ENCODE results near the gene OR5T3.
"Not testable (repeated sequence)": the region's sequence is repeated elsewhere in the genome, so short reads cannot be mapped to it uniquely, and the experiment has no call there.

OR5T3 gene

GRCh38 chr11:56251954-56252353, at the start of gene OR5T3:
Gene OR5T3, plus strand, starts transcription at chr11:56252254. Its CDS starts 0 bp downstream, at chr11:56252254.
- no peak for DNase-seq (ENCODE audit: low read depth in 3 of 3)

DNA sequence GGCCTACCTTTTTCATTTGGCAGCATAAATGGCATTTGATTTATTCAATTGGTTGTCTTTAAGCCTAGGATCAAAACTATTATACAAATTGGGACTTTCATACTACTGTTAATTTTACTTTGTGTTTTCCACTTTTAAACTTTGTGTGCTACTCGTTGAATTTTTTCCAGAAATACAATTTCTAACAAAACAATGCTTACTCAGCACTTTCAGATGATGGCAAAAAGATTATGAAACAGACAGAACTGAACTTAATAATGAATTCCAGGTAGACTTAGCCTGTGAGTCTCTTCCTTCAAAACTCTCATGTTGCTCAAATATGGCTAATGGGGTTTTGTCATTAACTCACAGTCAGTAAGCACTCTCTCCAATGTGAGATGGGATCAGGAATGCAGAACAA, 44.3 kb upstream of the OR5T3 start:
- no peak for DNase-seq (ENCODE audit: low read depth in 3 of 3)

DNA sequence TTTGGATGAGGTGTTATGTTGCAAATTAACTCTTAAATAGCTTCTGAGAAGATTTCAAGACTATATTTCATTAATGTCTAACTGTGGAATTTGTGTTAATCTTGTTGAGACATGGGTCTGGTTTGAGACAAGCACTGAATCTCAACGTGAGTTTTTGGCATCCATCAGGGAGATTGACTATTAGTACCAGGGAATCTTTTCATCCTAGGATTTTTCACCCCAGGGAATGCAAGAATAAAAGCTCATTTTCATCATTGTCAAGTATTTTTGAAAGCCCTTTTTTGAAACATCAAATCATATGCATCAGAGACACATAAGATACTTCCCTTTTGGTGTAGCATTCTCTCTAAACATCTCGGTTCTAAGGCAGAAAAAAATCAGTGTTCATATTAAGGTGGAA, 37.5 kb upstream of the OR5T3 start:
- no peak for DNase-seq (ENCODE audit: low read depth in 3 of 3)

GRCh38 chr11:56219735-56220134, 32.3 kb upstream of the OR5T3 start:
- not testable (repeated sequence) for DNase-seq (ENCODE audit: low read depth in 3 of 3)

GRCh38 chr11:56234155-56234554, 17.9 kb upstream of the OR5T3 start, which contains the start of gene OR5T2:
Gene OR5T2, minus strand, starts transcription at chr11:56234255. Its CDS starts 1,193 bp downstream, at chr11:56233062.
- no peak for DNase-seq (ENCODE audit: low read depth in 3 of 3)

GRCh38 chr11:56271092-56271491, 19.0 kb downstream of the OR5T3 start:
- no peak for DNase-seq (ENCODE audit: low read depth in 3 of 3)

DNA sequence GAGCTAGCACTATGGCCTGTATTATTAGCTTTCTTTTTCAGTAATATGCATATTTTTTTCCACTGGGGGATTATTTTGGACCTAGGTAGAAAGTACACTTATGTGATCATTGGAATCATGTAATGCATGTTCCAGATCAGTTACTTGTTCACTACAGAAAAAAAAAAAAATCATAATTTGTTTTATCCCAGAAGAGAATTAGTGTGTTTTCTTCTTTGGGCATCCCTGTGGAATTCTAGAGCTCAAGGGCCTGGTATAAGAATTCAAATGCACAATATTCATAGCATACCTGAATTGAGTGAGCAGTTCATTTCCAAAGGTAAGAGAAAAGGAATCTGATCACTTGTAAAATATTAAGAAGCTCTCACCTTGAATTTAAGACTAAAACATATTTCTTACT, 21.8 kb downstream of the OR5T3 start, which contains the start of gene OR5T1:
Gene OR5T1 (plus strand): TSS at position 301 of the 400 bp plus-strand sequence. CDS start 1,485 bp downstream, outside the sequence.
- no peak for DNase-seq (ENCODE audit: low read depth in 3 of 3)

- no peak for DNase-seq (ENCODE audit: low read depth in 3 of 3)
Measured at GRCh38 chr11:56292154-56292553, 40.1 kb downstream of the OR5T3 start, which contains the start of gene OR8H1. Gene OR8H1, minus strand, starts transcription at chr11:56292254. Its CDS starts 1,192 bp downstream, at chr11:56291062.

GRCh38 chr11:56296898-56297297, 44.8 kb downstream of the OR5T3 start:
- no peak for DNase-seq (ENCODE audit: low read depth in 3 of 3)

All from stimulated activated CD4-positive, alpha-beta T cell treated with anti-CD3 and anti-CD28 coated beads, TNF-alpha, amount 100 ng/mL, for 4 hours (primary cell).